Measurements from ENCODE around the gene NECAB2.

The NECAB2 gene

GRCh38 chr16:83994087-83994486 lies 26.0 kb downstream of the NECAB2 start:
- H3K36me3 ChIP-seq (ENCODE audit: control insufficient read depth in 1 of 2, insufficient read depth in 2 of 2, low read length in 2 of 2): no peaks in the 10 kb centered on the region
- H3K79me2 ChIP-seq (ENCODE audit: control insufficient read depth, insufficient read depth, low read length, poor library complexity): no peaks in the 10 kb centered on the region
- H3K4me3 ChIP-seq (ENCODE audit: low read depth, low read length): no peak overlapping the region
- no peak overlapping the region for H2BK120ac ChIP-seq (ENCODE audit: insufficient read depth, low read length, poor library complexity)
- H2BK12ac ChIP-seq (ENCODE audit: low read length): no peak overlapping the region
- no peak overlapping the region for H2AFZ ChIP-seq (ENCODE audit: insufficient read depth, low read length, poor library complexity)
- H3K9ac ChIP-seq (ENCODE audit: low read length): no peak overlapping the region
- H3K18ac ChIP-seq (ENCODE audit: low read length): no peak overlapping the region
- no peaks in the 10 kb centered on the region for H3K4me1 ChIP-seq (ENCODE audit: control insufficient read depth in 1 of 2, insufficient read depth in 2 of 2, low read length in 2 of 2)
- no peaks in the 10 kb centered on the region for H3K79me1 ChIP-seq (ENCODE audit: low read length)
- peaks cover 4% of the 10 kb centered on the region for H3K9me3 ChIP-seq (ENCODE audit: insufficient read depth, low read depth, low read length)
- no peak overlapping the region for H3K4me2 ChIP-seq (ENCODE audit: low read length)
- no peak overlapping the region for H4K8ac ChIP-seq (ENCODE audit: low read depth, low read length)
- no peak overlapping the region for H3K4ac ChIP-seq (ENCODE audit: low read depth, low read length)
- WGBS (ENCODE audit: extremely low coverage, insufficient coverage, insufficient read length): no CpG with 5 or more reads among the region's 8 CpGs
- no peak overlapping the region for H2BK5ac ChIP-seq (ENCODE audit: low read depth, low read length, poor library complexity)
- H3K14ac ChIP-seq (ENCODE audit: low read length): no peak overlapping the region
- H4K12ac ChIP-seq (ENCODE audit: low read depth, low read length): no peak overlapping the region
- H2AK5ac ChIP-seq (ENCODE audit: low read length): no peak overlapping the region
- no peak overlapping the region for H4K91ac ChIP-seq (ENCODE audit: low read depth, low read length)
- DNase-seq: peak; percentile 75 to 91
- H3K27me3 ChIP-seq (ENCODE audit: insufficient read depth, low read length): no peaks in the 10 kb centered on the region
- no peak overlapping the region for H3K23ac ChIP-seq (ENCODE audit: low read length)
- no peak overlapping the region for H3K27ac ChIP-seq (ENCODE audit: low read depth, low read length)

DNA sequence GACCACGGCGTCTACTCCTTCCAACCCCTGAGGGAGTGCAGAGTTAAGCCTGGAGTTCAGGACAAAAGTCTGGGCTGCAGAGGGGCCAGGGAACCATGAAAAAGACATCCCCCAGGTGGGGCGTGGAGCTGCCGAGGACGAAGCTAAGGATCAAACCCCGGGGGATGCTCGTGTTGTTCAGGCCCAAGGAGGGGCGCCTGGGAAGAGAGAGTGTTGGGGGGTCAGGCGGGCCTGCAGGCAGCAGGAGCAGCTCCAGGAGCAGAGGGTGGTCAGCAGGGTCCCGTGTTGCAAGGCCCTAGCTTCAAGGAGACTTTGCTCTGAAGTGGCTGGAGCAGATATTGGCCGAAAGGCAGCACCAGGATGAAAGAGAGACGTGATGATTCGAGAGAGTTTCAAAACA lies 26.7 kb downstream of the NECAB2 start:
- no peak overlapping the region for H2AFZ ChIP-seq (ENCODE audit: insufficient read depth, low read length, poor library complexity)
- no peak overlapping the region for H3K14ac ChIP-seq (ENCODE audit: low read length)
- no peaks in the 10 kb centered on the region for H3K27me3 ChIP-seq (ENCODE audit: insufficient read depth, low read length)
- H3K79me1 ChIP-seq (ENCODE audit: low read length): no peaks in the 10 kb centered on the region
- H3K4me1 ChIP-seq (ENCODE audit: control insufficient read depth in 1 of 2, insufficient read depth in 2 of 2, low read length in 2 of 2): no peaks in the 10 kb centered on the region
- no peak overlapping the region for H3K4ac ChIP-seq (ENCODE audit: low read depth, low read length)
- no CpG with 5 or more reads among the region's 13 CpGs for WGBS (ENCODE audit: extremely low coverage, insufficient coverage, insufficient read length)
- H3K4me2 ChIP-seq (ENCODE audit: low read length): no peak overlapping the region
- peaks cover 4% of the 10 kb centered on the region for H3K9me3 ChIP-seq (ENCODE audit: insufficient read depth, low read depth, low read length)
- H2AK5ac ChIP-seq (ENCODE audit: low read length): no peak overlapping the region
- no peak overlapping the region for H3K18ac ChIP-seq (ENCODE audit: low read length)
- no peak overlapping the region for H4K91ac ChIP-seq (ENCODE audit: low read depth, low read length)
- no peak overlapping the region for H4K12ac ChIP-seq (ENCODE audit: low read depth, low read length)
- H3K23ac ChIP-seq (ENCODE audit: low read length): no peak overlapping the region
- no peak overlapping the region for H2BK5ac ChIP-seq (ENCODE audit: low read depth, low read length, poor library complexity)
- no peak overlapping the region for H3K4me3 ChIP-seq (ENCODE audit: low read depth, low read length)
- H2BK120ac ChIP-seq (ENCODE audit: insufficient read depth, low read length, poor library complexity): no peak overlapping the region
- H3K9ac ChIP-seq (ENCODE audit: low read length): no peak overlapping the region
- H3K79me2 ChIP-seq (ENCODE audit: control insufficient read depth, insufficient read depth, low read length, poor library complexity): no peaks in the 10 kb centered on the region
- no peak overlapping the region for H3K27ac ChIP-seq (ENCODE audit: low read depth, low read length)
- no peak overlapping the region for H2BK12ac ChIP-seq (ENCODE audit: low read length)
- H3K36me3 ChIP-seq (ENCODE audit: control insufficient read depth in 1 of 2, insufficient read depth in 2 of 2, low read length in 2 of 2): no peaks in the 10 kb centered on the region
- DNase-seq: no peak
- no peak overlapping the region for H4K8ac ChIP-seq (ENCODE audit: low read depth, low read length)

GRCh38 chr16:83995754-83996153 lies 27.7 kb downstream of the NECAB2 start:
- Histone ChIP-seq H3K23ac (ENCODE audit: low read length) (no peak overlapping the region), H2BK5ac (ENCODE audit: low read depth, low read length, poor library complexity) (no peak overlapping the region), H4K8ac (ENCODE audit: low read depth, low read length) (no peak overlapping the region), H3K4me2 (ENCODE audit: low read length) (no peak overlapping the region), H3K4ac (ENCODE audit: low read depth, low read length) (no peak overlapping the region), H3K9ac (ENCODE audit: low read length) (no peak overlapping the region), H4K91ac (ENCODE audit: low read depth, low read length) (no peak overlapping the region), H3K4me1 (ENCODE audit: control insufficient read depth in 1 of 2, insufficient read depth in 2 of 2, low read length in 2 of 2) (no peaks in the 10 kb centered on the region), H3K9me3 (ENCODE audit: insufficient read depth, low read depth, low read length) (peaks cover 4% of the 10 kb centered on the region), H3K4me3 (ENCODE audit: low read depth, low read length) (no peak overlapping the region), H3K27ac (ENCODE audit: low read depth, low read length) (no peak overlapping the region), H3K36me3 (ENCODE audit: control insufficient read depth in 1 of 2, insufficient read depth in 2 of 2, low read length in 2 of 2) (no peaks in the 10 kb centered on the region), H2BK12ac (ENCODE audit: low read length) (no peak overlapping the region), H2AFZ (ENCODE audit: insufficient read depth, low read length, poor library complexity) (no peak overlapping the region), H2AK5ac (ENCODE audit: low read length) (no peak overlapping the region), H3K18ac (ENCODE audit: low read length) (no peak overlapping the region), H3K79me1 (ENCODE audit: low read length) (no peaks in the 10 kb centered on the region), H4K12ac (ENCODE audit: low read depth, low read length) (no peak overlapping the region), H3K27me3 (ENCODE audit: insufficient read depth, low read length) (no peaks in the 10 kb centered on the region), H3K14ac (ENCODE audit: low read length) (no peak overlapping the region), H3K79me2 (ENCODE audit: control insufficient read depth, insufficient read depth, low read length, poor library complexity) (no peaks in the 10 kb centered on the region), H2BK120ac (ENCODE audit: insufficient read depth, low read length, poor library complexity) (no peak overlapping the region)
- WGBS (ENCODE audit: extremely low coverage, insufficient coverage, insufficient read length): no CpG with 5 or more reads among the region's 21 CpGs
- DNase-seq: no peak

DNA sequence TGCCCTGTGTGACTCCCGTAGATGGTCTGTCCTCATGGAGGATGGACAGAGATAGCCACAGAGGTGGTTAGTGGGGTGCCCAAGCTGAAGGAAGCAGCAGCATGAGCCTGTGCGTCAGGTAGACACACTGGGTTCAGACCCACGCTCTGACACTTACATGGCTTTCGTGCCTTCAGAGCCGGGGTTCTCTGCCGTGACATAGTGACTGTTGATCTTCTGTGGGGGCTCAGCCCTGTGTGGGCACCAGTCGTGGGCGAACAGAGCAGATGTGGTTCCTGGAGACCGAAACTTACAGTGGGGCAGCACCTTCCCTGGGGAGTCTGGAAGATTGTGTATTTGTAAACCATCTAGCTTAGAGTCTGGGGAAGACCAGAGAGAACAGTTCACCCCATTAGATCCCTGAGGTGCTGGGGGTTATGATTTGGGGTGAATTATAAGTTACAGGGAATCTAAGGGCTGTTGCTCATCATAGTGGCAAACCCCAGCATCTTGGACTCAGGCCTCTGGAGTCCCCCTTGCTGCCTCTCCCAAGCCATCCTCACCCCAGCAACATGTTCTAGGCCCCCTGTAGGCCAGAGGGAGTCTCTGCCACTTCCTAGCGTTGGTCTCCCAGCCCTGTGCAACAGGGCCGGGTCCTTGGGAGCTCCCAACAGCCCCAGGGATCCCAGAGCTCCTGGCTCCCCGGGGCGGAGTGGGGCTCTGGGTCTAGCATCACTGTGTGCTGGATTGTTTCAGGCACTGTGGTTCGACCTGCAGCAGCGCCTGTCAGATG lies 28.6 kb downstream of the NECAB2 start:
- no peak overlapping the region for H4K12ac ChIP-seq (ENCODE audit: low read depth, low read length)
- no peaks in the 10 kb centered on the region for H3K36me3 ChIP-seq (ENCODE audit: control insufficient read depth in 1 of 2, insufficient read depth in 2 of 2, low read length in 2 of 2)
- no peak overlapping the region for H3K4ac ChIP-seq (ENCODE audit: low read depth, low read length)
- no peak overlapping the region for H2AK5ac ChIP-seq (ENCODE audit: low read length)
- no peak overlapping the region for H2AFZ ChIP-seq (ENCODE audit: insufficient read depth, low read length, poor library complexity)
- no peaks in the 10 kb centered on the region for H3K79me2 ChIP-seq (ENCODE audit: control insufficient read depth, insufficient read depth, low read length, poor library complexity)
- H2BK5ac ChIP-seq (ENCODE audit: low read depth, low read length, poor library complexity): no peak overlapping the region
- WGBS (ENCODE audit: extremely low coverage, insufficient coverage, insufficient read length): no CpG with 5 or more reads among the region's 15 CpGs
- H3K4me2 ChIP-seq (ENCODE audit: low read length): no peak overlapping the region
- no peak for DNase-seq
- no peak overlapping the region for H3K27ac ChIP-seq (ENCODE audit: low read depth, low read length)
- no peak overlapping the region for H3K4me3 ChIP-seq (ENCODE audit: low read depth, low read length)
- H3K9me3 ChIP-seq (ENCODE audit: insufficient read depth, low read depth, low read length): peaks cover 4% of the 10 kb centered on the region
- no peak overlapping the region for H2BK12ac ChIP-seq (ENCODE audit: low read length)
- no peak overlapping the region for H4K8ac ChIP-seq (ENCODE audit: low read depth, low read length)
- H4K91ac ChIP-seq (ENCODE audit: low read depth, low read length): no peak overlapping the region
- no peaks in the 10 kb centered on the region for H3K79me1 ChIP-seq (ENCODE audit: low read length)
- no peaks in the 10 kb centered on the region for H3K27me3 ChIP-seq (ENCODE audit: insufficient read depth, low read length)
- H3K14ac ChIP-seq (ENCODE audit: low read length): no peak overlapping the region
- no peaks in the 10 kb centered on the region for H3K4me1 ChIP-seq (ENCODE audit: control insufficient read depth in 1 of 2, insufficient read depth in 2 of 2, low read length in 2 of 2)
- H3K9ac ChIP-seq (ENCODE audit: low read length): peak overlapping the region; percentile 7
- no peak overlapping the region for H3K23ac ChIP-seq (ENCODE audit: low read length)
- no peak overlapping the region for H2BK120ac ChIP-seq (ENCODE audit: insufficient read depth, low read length, poor library complexity)
- H3K18ac ChIP-seq (ENCODE audit: low read length): no peak overlapping the region

All from trophoblast cell (in vitro differentiated cells and primary cell).